Panc1 (cell line): ENCODE results near the gene GPHN. TPM values are rescaled to one million over a fixed set of nuclear protein-coding genes. Genes with fewer than 3 reads are reported as not detected.
"Not testable (repeated sequence)": the region's sequence is repeated elsewhere in the genome, so short reads cannot be mapped to it uniquely, and the experiment has no call there.

Experiments
- ATAC-seq: fragments of 200-7000 bp; cut with Tn5 transposase; 2 replicates; pipeline ENCODE4 v1.9.1; 2020; ENCODE audit warnings: mild to moderate bottlenecking, moderate library complexity
- BruUV-seq: library from RNA; stranded (reverse); fragments of 400-500 nt; replicated peaks from 2 replicates; lab custom pipeline; 2021; lab: Mats Ljungman, UMichigan
- CTCF ChIA-PET: fragments of 300-600 bp; sonication (Branson Sonifier 250); formaldehyde crosslinking; loops from one replicate; lab custom pipeline; 2022; ENCODE audit warnings: antibody characterized with exemption; lab: Charles Lee
- POLR2A ChIA-PET: fragments of 300-600 bp; sonication (Branson Sonifier 250); formaldehyde crosslinking; loops from one replicate; lab custom pipeline; 2022; ENCODE audit warnings: antibody characterized with exemption; lab: Charles Lee
- DNase-seq: peaks from one replicate; pipeline ENCODE4 v3.0.0-alpha.2; 2010; ENCODE audit warnings: low read depth, low spot score
- H3K27ac ChIP-seq: 2 replicates; pipeline ENCODE4 v1.5.1; 2011; ENCODE audit warnings: mild to moderate bottlenecking, low read length, inconsistent platforms
- H3K27me3 ChIP-seq: fragments of 200-500 bp; sonication (Bioruptor generic); 2 replicates; pipeline ENCODE4 v1.6.0; 2014; ENCODE audit warnings: low read length, inconsistent platforms; ENCODE audit not compliant: control insufficient read depth, insufficient read depth
- H3K36me3 ChIP-seq: fragments of 200-500 bp; sonication (Bioruptor generic); 2 replicates; pipeline ENCODE4 v1.5.1; 2014; ENCODE audit warnings: inconsistent platforms, mild to moderate bottlenecking, low read length, moderate library complexity; ENCODE audit not compliant: control insufficient read depth, insufficient read depth
- H3K4me1 ChIP-seq: 2 replicates; pipeline ENCODE4 v1.5.1; 2011; ENCODE audit warnings: inconsistent platforms, mild to moderate bottlenecking, low read length, moderate library complexity; ENCODE audit not compliant: control insufficient read depth, insufficient read depth
- H3K4me3 ChIP-seq, 2 experiments: 2 replicates each; pipeline ENCODE4 v1.5.1; 2011 to 2012; ENCODE audit warnings: low read depth in 2 of 2, low read length in 2 of 2, mild to moderate bottlenecking in 2 of 2, inconsistent platforms in 1 of 2, moderate library complexity in 1 of 2
- H3K9me3 ChIP-seq: fragments of 200-500 bp; sonication (Bioruptor generic); 2 replicates; pipeline ENCODE4 v1.5.1; 2014; ENCODE audit warnings: low read depth, mild to moderate bottlenecking, inconsistent platforms, low read length, moderate library complexity; ENCODE audit not compliant: control insufficient read depth, insufficient read depth
- POLR2AphosphoS5 ChIP-seq: IDR thresholded peaks from 2 replicates; pipeline ENCODE4 v1.6.1; 2012; ENCODE audit warnings: mild to moderate bottlenecking, low read depth, low read length, moderate library complexity
- SIN3A ChIP-seq: IDR thresholded peaks from 2 replicates; pipeline ENCODE4 v1.6.1; 2012; ENCODE audit warnings: low read depth, mild to moderate bottlenecking, low read length, moderate library complexity, borderline replicate concordance; ENCODE audit not compliant: insufficient read depth
- TCF7L2 ChIP-seq: IDR thresholded peaks from 2 replicates; pipeline ENCODE4 v1.6.1; 2011; ENCODE audit warnings: mild to moderate bottlenecking, low read depth, low read length, inconsistent platforms
- in situ Hi-C: cut with HindIII; loops from 2 replicates; pipeline ENCODE4 v1.10.0; 2016; ENCODE audit warnings: low sequenced_read_pairs, low pct_unique_long_range_greater_than_20kb
- intact Hi-C: fragments of 100-400 bp; cut with micrococcal nuclease; formaldehyde crosslinking; loops from one replicate; pipeline ENCODE4 v1.10.0; 2022; ENCODE audit not compliant: unreplicated experiment
- total RNA-seq: library from RNA; stranded (reverse); gene quantifications from one replicate; pipeline ENCODE4 v1.2.1, GENCODE V29; 2021; ENCODE audit not compliant: unreplicated experiment
- TF ChIP-seq, protein P1 (sequence below): fragments of 450-650 bp; IDR thresholded peaks from 2 replicates; pipeline ENCODE4 v1.5.1; 2017; ENCODE audit warnings: mild to moderate bottlenecking
- TF ChIP-seq, protein P2 (sequence below), 2 experiments: IDR thresholded peaks; 2 replicates each; pipeline ENCODE4 v1.6.1; 2011 to 2012; ENCODE audit warnings: low read depth in 2 of 2, control low read depth in 1 of 2, low read length in 1 of 2, mild to moderate bottlenecking in 1 of 2, moderate library complexity in 1 of 2; ENCODE audit not compliant: insufficient read depth in 1 of 2

Gene GPHN
- total RNA-seq, 1 experiment from 2014 or later, result 26.6 TPM

DNA sequence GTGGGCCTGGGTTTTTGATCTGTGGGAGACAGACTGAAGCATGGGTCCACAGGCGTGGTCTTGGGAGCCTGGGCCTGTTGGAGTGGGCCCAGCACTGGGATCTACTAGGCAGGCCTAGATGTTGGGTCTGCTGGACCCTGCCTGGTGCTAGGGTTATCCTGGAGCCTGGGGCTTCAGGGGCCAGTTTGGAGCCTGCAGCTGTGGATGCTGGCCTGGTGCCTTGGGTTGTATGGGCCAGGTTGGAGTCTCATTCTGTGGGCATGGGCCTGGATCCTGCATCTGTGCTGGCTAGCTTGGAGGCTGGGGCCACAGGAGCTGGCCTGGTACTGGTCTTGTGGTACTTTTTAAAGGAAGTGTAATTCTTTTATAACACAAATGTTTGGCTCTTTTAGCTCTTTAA, 68.0 kb downstream of the GPHN start:
- Histone ChIP-seq H3K36me3 (no peaks in the 10 kb centered on the region), H3K9me3 (peaks cover 19% of the 10 kb centered on the region; the same call in 1 of the 2 replicates), H3K27ac (no peak overlapping the region), H3K4me1 (no peaks in the 10 kb centered on the region), H3K27me3 (no peaks in the 10 kb centered on the region), H3K4me3 (no peak overlapping the region)
- CTCF ChIA-PET, result no interaction called here
- DNase-seq (no peak), ATAC-seq (no peak)
- no TSS peak for BruUV-seq
- in situ Hi-C loops (no loop called here), intact Hi-C loops (no loop called here)
- no peak for TF ChIP-seq TCF7L2
- TF ChIP-seq, protein P1, sequence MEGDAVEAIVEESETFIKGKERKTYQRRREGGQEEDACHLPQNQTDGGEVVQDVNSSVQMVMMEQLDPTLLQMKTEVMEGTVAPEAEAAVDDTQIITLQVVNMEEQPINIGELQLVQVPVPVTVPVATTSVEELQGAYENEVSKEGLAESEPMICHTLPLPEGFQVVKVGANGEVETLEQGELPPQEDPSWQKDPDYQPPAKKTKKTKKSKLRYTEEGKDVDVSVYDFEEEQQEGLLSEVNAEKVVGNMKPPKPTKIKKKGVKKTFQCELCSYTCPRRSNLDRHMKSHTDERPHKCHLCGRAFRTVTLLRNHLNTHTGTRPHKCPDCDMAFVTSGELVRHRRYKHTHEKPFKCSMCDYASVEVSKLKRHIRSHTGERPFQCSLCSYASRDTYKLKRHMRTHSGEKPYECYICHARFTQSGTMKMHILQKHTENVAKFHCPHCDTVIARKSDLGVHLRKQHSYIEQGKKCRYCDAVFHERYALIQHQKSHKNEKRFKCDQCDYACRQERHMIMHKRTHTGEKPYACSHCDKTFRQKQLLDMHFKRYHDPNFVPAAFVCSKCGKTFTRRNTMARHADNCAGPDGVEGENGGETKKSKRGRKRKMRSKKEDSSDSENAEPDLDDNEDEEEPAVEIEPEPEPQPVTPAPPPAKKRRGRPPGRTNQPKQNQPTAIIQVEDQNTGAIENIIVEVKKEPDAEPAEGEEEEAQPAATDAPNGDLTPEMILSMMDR, result no peak
- no peak for TF ChIP-seq POLR2AphosphoS5
- TF ChIP-seq, protein P2, sequence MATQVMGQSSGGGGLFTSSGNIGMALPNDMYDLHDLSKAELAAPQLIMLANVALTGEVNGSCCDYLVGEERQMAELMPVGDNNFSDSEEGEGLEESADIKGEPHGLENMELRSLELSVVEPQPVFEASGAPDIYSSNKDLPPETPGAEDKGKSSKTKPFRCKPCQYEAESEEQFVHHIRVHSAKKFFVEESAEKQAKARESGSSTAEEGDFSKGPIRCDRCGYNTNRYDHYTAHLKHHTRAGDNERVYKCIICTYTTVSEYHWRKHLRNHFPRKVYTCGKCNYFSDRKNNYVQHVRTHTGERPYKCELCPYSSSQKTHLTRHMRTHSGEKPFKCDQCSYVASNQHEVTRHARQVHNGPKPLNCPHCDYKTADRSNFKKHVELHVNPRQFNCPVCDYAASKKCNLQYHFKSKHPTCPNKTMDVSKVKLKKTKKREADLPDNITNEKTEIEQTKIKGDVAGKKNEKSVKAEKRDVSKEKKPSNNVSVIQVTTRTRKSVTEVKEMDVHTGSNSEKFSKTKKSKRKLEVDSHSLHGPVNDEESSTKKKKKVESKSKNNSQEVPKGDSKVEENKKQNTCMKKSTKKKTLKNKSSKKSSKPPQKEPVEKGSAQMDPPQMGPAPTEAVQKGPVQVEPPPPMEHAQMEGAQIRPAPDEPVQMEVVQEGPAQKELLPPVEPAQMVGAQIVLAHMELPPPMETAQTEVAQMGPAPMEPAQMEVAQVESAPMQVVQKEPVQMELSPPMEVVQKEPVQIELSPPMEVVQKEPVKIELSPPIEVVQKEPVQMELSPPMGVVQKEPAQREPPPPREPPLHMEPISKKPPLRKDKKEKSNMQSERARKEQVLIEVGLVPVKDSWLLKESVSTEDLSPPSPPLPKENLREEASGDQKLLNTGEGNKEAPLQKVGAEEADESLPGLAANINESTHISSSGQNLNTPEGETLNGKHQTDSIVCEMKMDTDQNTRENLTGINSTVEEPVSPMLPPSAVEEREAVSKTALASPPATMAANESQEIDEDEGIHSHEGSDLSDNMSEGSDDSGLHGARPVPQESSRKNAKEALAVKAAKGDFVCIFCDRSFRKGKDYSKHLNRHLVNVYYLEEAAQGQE (IDR thresholded peaks at IDR 0.05; ENCODE audit: insufficient read depth in 1 of 2, low read depth in 2 of 2, low read length in 1 of 2), result no peak
- TF ChIP-seq SIN3A, result no peak
- POLR2A ChIA-PET, result no interaction called here

DNA sequence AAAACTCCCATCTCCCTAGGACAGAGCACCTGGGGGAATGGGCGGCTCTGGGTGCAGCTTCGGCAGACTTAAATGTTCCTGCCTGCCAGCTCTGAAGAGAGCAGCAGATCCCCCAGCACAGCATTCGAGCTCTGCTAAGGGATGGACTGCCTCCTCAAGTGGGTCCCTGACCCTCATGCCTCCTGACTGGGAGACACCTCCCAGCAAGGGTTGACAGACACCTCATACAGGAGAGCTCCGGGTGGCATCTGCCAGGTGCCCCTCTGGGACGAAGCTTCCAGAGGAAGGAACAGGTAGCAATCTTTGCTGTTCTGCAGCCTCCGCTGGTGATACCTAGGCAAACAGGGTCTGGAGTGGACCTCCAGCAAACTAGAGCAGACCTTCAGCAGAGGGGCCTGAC, 79.8 kb downstream of the GPHN start:
- ATAC-seq, BruUV-seq, POLR2A ChIA-PET, H3K9me3 ChIP-seq, H3K27ac ChIP-seq, CTCF ChIA-PET, H3K4me3 ChIP-seq, DNase-seq, intact Hi-C loops, H3K4me1 ChIP-seq, in situ Hi-C loops, H3K36me3 ChIP-seq, H3K27me3 ChIP-seq: not testable (repeated sequence)

DNA sequence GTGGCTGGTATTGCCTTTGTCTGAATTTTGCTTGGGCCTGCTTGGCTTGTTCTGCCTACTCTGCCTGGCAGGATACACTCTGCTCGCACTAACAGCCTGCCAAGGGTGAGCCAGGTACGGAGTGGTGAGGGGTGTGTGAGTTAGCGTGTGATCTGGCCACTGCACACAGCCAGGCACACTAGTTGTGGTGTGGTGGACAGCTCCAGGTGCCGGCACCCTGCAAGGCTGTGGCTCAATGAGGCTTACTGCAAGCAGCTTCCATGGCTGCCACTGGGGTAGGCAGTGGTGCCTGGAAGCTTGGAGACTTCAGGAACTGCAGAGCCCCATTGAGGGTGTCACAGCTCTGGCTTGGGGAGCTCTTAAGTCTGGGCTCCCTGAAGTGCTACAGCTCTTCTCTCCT, 87.4 kb downstream of the GPHN start:
- Histone ChIP-seq H3K36me3 (no peaks in the 10 kb centered on the region), H3K4me3 (no peak overlapping the region), H3K27ac (no peak overlapping the region), H3K27me3 (no peaks in the 10 kb centered on the region), H3K4me1 (no peaks in the 10 kb centered on the region; the same call in 1 of the 2 replicates), H3K9me3 (no peaks in the 10 kb centered on the region)
- in situ Hi-C loops (no loop called here), intact Hi-C loops (no loop called here)
- TF ChIP-seq TCF7L2 (no peak), POLR2AphosphoS5 (no peak), SIN3A (no peak)
- TF ChIP-seq, protein P2 (IDR thresholded peaks at IDR 0.05; ENCODE audit: insufficient read depth in 1 of 2, low read depth in 2 of 2, low read length in 1 of 2), result no peak
- TF ChIP-seq, protein P1, result no peak
- POLR2A ChIA-PET, result no interaction called here
- no TSS peak for BruUV-seq
- ATAC-seq (no peak), DNase-seq (no peak)
- CTCF ChIA-PET, result interaction anchor here (0.6 kb wide), 1 partner anchor 17 kb away, joined by 13 read pairs; no protein-coding TSS in a partner anchor
